CD4-positive, CD25-positive, alpha-beta regulatory T cell (primary cell): ENCODE results near the gene HOXC6. TPM values are rescaled to one million over a fixed set of nuclear protein-coding genes. Genes with fewer than 3 reads are reported as not detected.
A peak's percentile ranks its signal among the peaks of the same experiment; 100 is the strongest.

Experiments
- ATAC-seq, 2 donors: fragments of 150-1000 bp; cut with Tn5 transposase; one replicate each; pipeline ENCODE4 v1.10.0; 2021; ENCODE audit warnings: low read depth in 2 of 2, moderate number of reproducible peaks in 2 of 2, moderate library complexity in 1 of 2
- DNase-seq, 3 donors: peaks; one replicate each; pipeline versions ENCODE4 v3.0.0 to v3.0.0-alpha.2; 2012 to 2022; ENCODE audit warnings: mixed read lengths in 1 of 3
- H3K27ac ChIP-seq: one replicate; pipeline ENCODE4 v1.7.0; 2013; ENCODE audit warnings: mild to moderate bottlenecking, low read length; ENCODE audit not compliant: insufficient read depth, poor library complexity, severe bottlenecking
- H3K27me3 ChIP-seq: one replicate; pipeline ENCODE4 v1.7.0; 2013; ENCODE audit warnings: low read length; ENCODE audit not compliant: control insufficient read depth, insufficient read depth
- H3K36me3 ChIP-seq: one replicate; pipeline ENCODE4 v1.7.0; 2013; ENCODE audit warnings: mild to moderate bottlenecking, low read length, moderate library complexity; ENCODE audit not compliant: control insufficient read depth, insufficient read depth
- H3K4me1 ChIP-seq: 2 replicates; pipeline ENCODE4 v1.7.0; 2013; ENCODE audit warnings: mild to moderate bottlenecking, low read length; ENCODE audit not compliant: insufficient read depth, control insufficient read depth, poor library complexity, severe bottlenecking
- H3K4me3 ChIP-seq: one replicate; pipeline ENCODE4 v1.7.0; 2013; ENCODE audit warnings: low read depth, mild to moderate bottlenecking, low read length, moderate library complexity
- H3K9me3 ChIP-seq, 2 experiments: 1 replicate in 1 of 2; 2 replicates in 1 of 2; pipeline ENCODE4 v1.7.0; 2013; ENCODE audit warnings: low read length in 2 of 2, mild to moderate bottlenecking in 1 of 2, moderate library complexity in 1 of 2; ENCODE audit not compliant: control insufficient read depth in 2 of 2
- H3K27ac Mint-ChIP-seq, 3 donors: one replicate each; pipeline ENCODE4 v1.8.0; 2020 to 2022; ENCODE audit warnings: mild to moderate bottlenecking in 3 of 3, mixed read lengths in 3 of 3, moderate library complexity in 2 of 3
- H3K27me3 Mint-ChIP-seq: one replicate; pipeline ENCODE4 v1.8.0; 2022; ENCODE audit warnings: mild to moderate bottlenecking, mixed read lengths
- H3K36me3 Mint-ChIP-seq: one replicate; pipeline ENCODE4 v1.8.0; 2020; ENCODE audit warnings: mixed read lengths
- H3K4me1 Mint-ChIP-seq, 4 donors: one replicate each; pipeline ENCODE4 v1.8.0; 2020 to 2022; ENCODE audit warnings: mixed read lengths in 4 of 4, mild to moderate bottlenecking in 1 of 4
- H3K4me3 Mint-ChIP-seq, 4 donors: one replicate each; pipeline ENCODE4 v1.8.0; 2020 to 2022; ENCODE audit warnings: mild to moderate bottlenecking in 4 of 4, mixed read lengths in 4 of 4, moderate library complexity in 3 of 4
- H3K9me3 Mint-ChIP-seq, 7 donors: one replicate each; pipeline ENCODE4 v1.8.0; 2020 to 2022; ENCODE audit warnings: mixed read lengths in 7 of 7, mild to moderate bottlenecking in 3 of 7, moderate library complexity in 2 of 7
- polyA plus RNA-seq, 4 donors: library from polyadenylated mRNA; unstranded; fragments of 300-500 nt; fragmentation: Illumina TruSeq; gene quantifications; one replicate each; pipeline ENCODE4 v1.2.3, GENCODE V29; 2021
- total RNA-seq: library from RNA; stranded (reverse); gene quantifications from one replicate; pipeline ENCODE4 v1.2.3, GENCODE V29; 2022

HOXC6 gene
- total and polyA plus RNA-seq, 5 donors from 2014 or later = not detected

DNA sequence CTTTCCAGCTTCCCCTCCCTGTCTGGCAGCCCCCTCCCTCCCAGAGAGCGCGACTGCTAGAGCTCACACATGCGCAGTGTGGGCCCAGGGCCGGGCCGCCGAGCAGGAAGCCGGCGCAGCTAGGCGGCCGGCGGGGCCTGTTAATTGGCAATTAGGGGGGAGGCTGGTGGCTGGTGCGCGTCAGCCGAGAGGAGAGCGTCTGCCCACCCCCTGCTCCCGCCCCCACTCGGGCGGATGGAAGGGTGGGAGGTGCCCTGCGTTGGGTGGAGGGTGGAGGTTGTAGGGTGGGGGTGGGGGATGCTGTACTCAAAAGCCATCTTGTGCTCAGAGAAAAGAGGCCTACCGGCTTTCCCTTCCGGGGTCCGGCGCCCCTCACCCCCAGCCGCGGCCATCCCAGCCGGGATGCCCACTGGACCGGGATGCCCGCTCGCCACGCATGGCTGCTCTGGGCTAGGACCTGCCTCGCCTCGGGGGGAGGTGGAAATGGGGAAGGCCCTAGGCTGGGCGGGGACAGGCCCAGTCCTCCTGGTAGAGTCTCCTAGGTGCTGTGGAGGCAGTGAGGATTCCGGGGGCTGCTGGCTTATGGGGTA, 10.3 kb upstream of the HOXC6 start:
- Mint-ChIP-seq H3K27ac (peak overlapping the region in 2 of 3 donors; percentile 63 to 67), H3K9me3 (peaks cover 0 to 8% (median 0%) of the 10 kb centered on the region in 7 donors), H3K36me3 (no peaks in the 10 kb centered on the region), H3K4me3 (peak overlapping the region; percentile 80 to 86 (median 84)), H3K27me3 (peaks cover 93% of the 10 kb centered on the region), H3K4me1 (peaks cover 0 to 35% (median 15%) of the 10 kb centered on the region in 4 donors)
- no peak overlapping the region for H3K27ac ChIP-seq
- H3K36me3 ChIP-seq = no peaks in the 10 kb centered on the region
- ATAC-seq (peak; percentile 79 to 82), DNase-seq (peak; percentile 48 to 77 (median 75))
- H3K4me1 ChIP-seq = peaks cover 25% of the 10 kb centered on the region
- H3K9me3 ChIP-seq = no peaks in the 10 kb centered on the region
- peaks cover 47% of the 10 kb centered on the region for H3K27me3 ChIP-seq
- H3K4me3 ChIP-seq = peak overlapping the region; percentile 65

GRCh38 chr12:54018468-54018984, 9.7 kb upstream of the HOXC6 start:
- Histone ChIP-seq H3K36me3 (no peaks in the 10 kb centered on the region), H3K4me1 (peaks cover 25% of the 10 kb centered on the region), H3K27ac (no peak overlapping the region), H3K27me3 (peaks cover 46% of the 10 kb centered on the region), H3K9me3 (no peaks in the 10 kb centered on the region), H3K4me3 (no peak overlapping the region)
- peaks cover 0 to 8% (median 0%) of the 10 kb centered on the region in 7 donors for H3K9me3 Mint-ChIP-seq
- peaks cover 0 to 33% (median 15%) of the 10 kb centered on the region in 4 donors for H3K4me1 Mint-ChIP-seq
- H3K36me3 Mint-ChIP-seq = no peaks in the 10 kb centered on the region
- peak overlapping the region in 3 of 4 donors; percentile 46 to 86 (median 80) for H3K4me3 Mint-ChIP-seq
- H3K27ac Mint-ChIP-seq = peak overlapping the region in 1 of 3 donors; percentile 63
- DNase-seq (no peak), ATAC-seq (no peak)
- H3K27me3 Mint-ChIP-seq = peaks cover 93% of the 10 kb centered on the region

- Mint-ChIP-seq H3K4me3 (peak overlapping the region in 3 of 4 donors; percentile 19 to 64 (median 29)), H3K27ac (peak overlapping the region in 1 of 3 donors; percentile 48), H3K27me3 (peaks cover 93% of the 10 kb centered on the region), H3K9me3 (peaks cover 0 to 8% (median 0%) of the 10 kb centered on the region in 7 donors), H3K4me1 (peaks cover 0 to 33% (median 15%) of the 10 kb centered on the region in 4 donors), H3K36me3 (no peaks in the 10 kb centered on the region)
- DNase-seq (no peak), ATAC-seq (no peak)
- H3K9me3 ChIP-seq = no peaks in the 10 kb centered on the region
- peaks cover 24% of the 10 kb centered on the region for H3K4me1 ChIP-seq
- H3K27me3 ChIP-seq = peaks cover 44% of the 10 kb centered on the region
- no peaks in the 10 kb centered on the region for H3K36me3 ChIP-seq
- no peak overlapping the region for H3K4me3 ChIP-seq
- H3K27ac ChIP-seq = no peak overlapping the region
These were observed 9.0 kb upstream of the HOXC6 start for GRCh38 chr12:54019091-54019811.

- H3K27me3 ChIP-seq = peaks cover 44% of the 10 kb centered on the region
- Mint-ChIP-seq H3K4me3 (peak overlapping the region in 3 of 4 donors; percentile 27 to 64 (median 52)), H3K36me3 (no peaks in the 10 kb centered on the region), H3K27ac (no peak overlapping the region), H3K4me1 (peaks cover 0 to 25% (median 10%) of the 10 kb centered on the region in 4 donors), H3K27me3 (peaks cover 90% of the 10 kb centered on the region), H3K9me3 (peaks cover 0 to 8% (median 0%) of the 10 kb centered on the region in 7 donors)
- peaks cover 18% of the 10 kb centered on the region for H3K4me1 ChIP-seq
- no peaks in the 10 kb centered on the region for H3K9me3 ChIP-seq
- ATAC-seq (no peak), DNase-seq (no peak)
- no peak overlapping the region for H3K4me3 ChIP-seq
- H3K36me3 ChIP-seq = no peaks in the 10 kb centered on the region
- H3K27ac ChIP-seq = no peak overlapping the region
These were observed 8.2 kb upstream of the HOXC6 start for GRCh38 chr12:54019924-54020590.

DNA sequence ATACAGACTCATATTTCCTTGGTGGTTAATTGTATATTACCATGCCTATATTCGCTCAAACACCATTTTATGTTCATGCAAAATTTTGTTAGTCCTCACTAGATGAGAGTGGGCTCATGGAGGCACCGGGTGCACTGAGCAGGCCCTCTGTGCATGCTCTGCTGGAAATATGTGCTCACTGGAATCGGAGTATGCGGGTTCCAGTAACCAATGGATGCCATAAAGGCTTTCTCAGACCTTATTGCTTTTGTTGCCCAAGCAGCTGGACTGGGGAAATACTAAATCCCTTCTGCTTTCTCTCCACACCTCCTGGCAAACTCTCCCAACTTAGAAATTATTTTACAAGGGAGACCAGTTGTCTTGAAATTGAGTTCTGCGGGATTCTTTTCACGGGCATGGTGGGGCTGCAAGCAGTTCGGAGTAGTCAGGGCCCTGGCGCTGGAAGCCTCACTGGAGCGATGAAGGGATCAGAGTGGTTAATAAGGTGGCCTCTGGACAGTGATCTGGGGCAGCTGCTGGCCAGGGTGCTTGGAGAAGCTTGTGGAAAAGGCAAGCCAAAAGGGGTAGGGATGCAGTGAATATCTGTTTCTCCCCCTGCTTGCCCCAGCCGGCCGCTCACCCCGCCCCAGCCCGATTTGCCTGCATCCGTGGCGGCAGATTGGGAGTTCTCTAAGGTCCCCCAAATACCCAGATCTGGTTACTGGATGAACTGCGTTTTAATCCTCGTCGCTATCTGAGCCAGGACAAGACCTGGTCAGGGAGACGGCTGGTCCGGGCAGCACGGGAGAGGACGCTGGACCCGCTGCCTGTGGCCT, 7.4 kb upstream of the HOXC6 start:
- no peak for ATAC-seq
- DNase-seq = no peak
- no peaks in the 10 kb centered on the region for H3K36me3 Mint-ChIP-seq
- peaks cover 0 to 8% (median 0%) of the 10 kb centered on the region in 7 donors for H3K9me3 Mint-ChIP-seq
- H3K4me3 Mint-ChIP-seq = peak overlapping the region in 1 of 4 donors; percentile 64
- peaks cover 38% of the 10 kb centered on the region for H3K27me3 ChIP-seq
- H3K4me1 Mint-ChIP-seq = peaks cover 0 to 21% (median 11%) of the 10 kb centered on the region in 4 donors
- H3K27me3 Mint-ChIP-seq = peaks cover 90% of the 10 kb centered on the region
- H3K36me3 ChIP-seq = no peaks in the 10 kb centered on the region
- no peak overlapping the region for H3K27ac ChIP-seq
- no peaks in the 10 kb centered on the region for H3K9me3 ChIP-seq
- peaks cover 18% of the 10 kb centered on the region for H3K4me1 ChIP-seq
- H3K4me3 ChIP-seq = no peak overlapping the region
- no peak overlapping the region for H3K27ac Mint-ChIP-seq

DNA sequence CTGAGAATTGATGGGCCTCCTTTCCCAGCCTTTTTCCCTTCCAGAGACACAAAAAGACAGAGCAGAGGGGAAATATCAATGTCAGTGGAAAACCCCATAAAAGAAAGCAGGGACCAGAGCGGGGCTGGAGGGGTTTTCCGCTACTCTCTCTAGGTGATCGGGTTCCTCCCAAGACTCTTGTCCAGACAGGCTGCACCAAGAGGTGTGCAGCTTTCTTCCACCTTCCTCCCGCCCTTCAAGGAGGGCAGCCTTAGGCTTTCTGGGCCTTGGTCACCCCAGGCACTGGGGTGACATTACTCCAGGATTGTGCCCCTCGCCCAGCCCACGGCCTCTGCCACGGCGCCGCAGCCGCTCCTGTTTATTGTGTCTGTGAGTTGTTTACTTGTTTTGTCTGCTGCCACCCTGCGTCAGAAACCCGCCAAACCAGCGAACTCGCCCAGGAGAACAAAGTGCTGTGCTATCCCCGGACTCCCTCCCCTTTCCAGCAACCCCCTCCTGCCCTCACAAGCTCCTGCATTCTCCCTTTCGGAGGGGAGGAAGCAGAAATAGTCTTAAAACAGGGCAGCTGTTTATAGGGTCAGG, 6.7 kb upstream of the HOXC6 start:
- Histone ChIP-seq H3K36me3 (no peaks in the 10 kb centered on the region), H3K27ac (no peak overlapping the region), H3K27me3 (peaks cover 39% of the 10 kb centered on the region), H3K4me1 (peaks cover 18% of the 10 kb centered on the region), H3K9me3 (no peaks in the 10 kb centered on the region), H3K4me3 (no peak overlapping the region)
- no peaks in the 10 kb centered on the region for H3K36me3 Mint-ChIP-seq
- H3K27me3 Mint-ChIP-seq = peaks cover 90% of the 10 kb centered on the region
- no peak for ATAC-seq
- no peak for DNase-seq
- H3K9me3 Mint-ChIP-seq = peaks cover 0 to 8% (median 0%) of the 10 kb centered on the region in 7 donors
- H3K4me1 Mint-ChIP-seq = peaks cover 0 to 21% (median 12%) of the 10 kb centered on the region in 4 donors
- no peak overlapping the region for H3K4me3 Mint-ChIP-seq
- H3K27ac Mint-ChIP-seq = no peak overlapping the region
